HEK293T (cell line): ENCODE data around the gene CBFA2T3.

Experiments used
- CTCF ChIA-PET: fragments of 350-600 bp; formaldehyde crosslinking; extraction: SDS; loops from one replicate; lab custom pipeline; 2021; ENCODE audit warnings: antibody characterized with exemption, inconsistent platforms; lab: Yijun Ruan, JAX
- POLR2A ChIA-PET: fragments of 350-600 bp; formaldehyde crosslinking; extraction: SDS; loops from one replicate; lab custom pipeline; 2020; ENCODE audit warnings: antibody characterized with exemption, inconsistent platforms; lab: Yijun Ruan, JAX
- DNase-seq: peaks from one replicate; pipeline ENCODE4 v3.0.0; 2012; ENCODE audit warnings: mixed read lengths; ENCODE audit errors: extremely low spot score
- ARNT ChIP-seq: fragments of 450-650 bp; IDR thresholded peaks from 2 replicates; pipeline ENCODE4 v1.6.1; 2017; ENCODE audit warnings: mild to moderate bottlenecking
- BHLHE40 ChIP-seq: fragments of 450-650 bp; IDR thresholded peaks from 2 replicates; pipeline ENCODE4 v1.6.1; 2016; ENCODE audit warnings: mild to moderate bottlenecking, moderate library complexity, borderline replicate concordance
- CTBP1 ChIP-seq: fragments of 450-650 bp; IDR thresholded peaks from 2 replicates; pipeline ENCODE4 v1.6.1; 2016; ENCODE audit warnings: borderline replicate concordance
- ELF4 ChIP-seq: fragments of 450-650 bp; IDR thresholded peaks from 2 replicates; pipeline ENCODE4 v1.6.1; 2017; ENCODE audit warnings: antibody characterized with exemption
- FOXA1 ChIP-seq: fragments of 450-650 bp; IDR thresholded peaks from 2 replicates; pipeline ENCODE4 v1.6.1; 2016; ENCODE audit warnings: mild to moderate bottlenecking
- FOXK2 ChIP-seq: fragments of 450-650 bp; IDR thresholded peaks from 2 replicates; pipeline ENCODE4 v1.6.1; 2016; ENCODE audit warnings: mild to moderate bottlenecking
- FOXM1 ChIP-seq: fragments of 450-650 bp; IDR thresholded peaks from 2 replicates; pipeline ENCODE4 v1.6.1; 2017; ENCODE audit warnings: mild to moderate bottlenecking, borderline replicate concordance
- HDGF ChIP-seq: fragments of 450-650 bp; IDR thresholded peaks from 2 replicates; pipeline ENCODE4 v1.6.1; 2017; ENCODE audit warnings: antibody characterized with exemption, borderline replicate concordance
- L3MBTL2 ChIP-seq: fragments of 450-650 bp; conservative IDR thresholded peaks from 2 replicates; pipeline ENCODE4 v1.6.1; 2016; ENCODE audit warnings: mild to moderate bottlenecking
- LEF1 ChIP-seq: fragments of 450-650 bp; IDR thresholded peaks from 2 replicates; pipeline ENCODE4 v1.6.1; 2017; ENCODE audit warnings: mild to moderate bottlenecking, borderline replicate concordance
- NFRKB ChIP-seq: fragments of 450-650 bp; IDR thresholded peaks from 2 replicates; pipeline ENCODE4 v1.6.1; 2016; ENCODE audit warnings: mild to moderate bottlenecking, moderate library complexity
- SP1 ChIP-seq: fragments of 450-650 bp; IDR thresholded peaks from 2 replicates; pipeline ENCODE4 v1.6.1; 2017
- SUZ12 ChIP-seq: fragments of 450-650 bp; IDR thresholded peaks from 2 replicates; pipeline ENCODE4 v1.6.1; 2016; ENCODE audit warnings: mild to moderate bottlenecking
- TARDBP ChIP-seq: fragments of 450-650 bp; IDR thresholded peaks from 2 replicates; pipeline ENCODE4 v1.6.1; 2016
- ZNF384 ChIP-seq: fragments of 450-650 bp; IDR thresholded peaks from 2 replicates; pipeline ENCODE4 v1.6.1; 2016
- TF ChIP-seq, protein P1 (sequence below): fragments of 450-650 bp; IDR thresholded peaks from 2 replicates; pipeline ENCODE4 v1.6.1; 2016

Gene CBFA2T3

DNA sequence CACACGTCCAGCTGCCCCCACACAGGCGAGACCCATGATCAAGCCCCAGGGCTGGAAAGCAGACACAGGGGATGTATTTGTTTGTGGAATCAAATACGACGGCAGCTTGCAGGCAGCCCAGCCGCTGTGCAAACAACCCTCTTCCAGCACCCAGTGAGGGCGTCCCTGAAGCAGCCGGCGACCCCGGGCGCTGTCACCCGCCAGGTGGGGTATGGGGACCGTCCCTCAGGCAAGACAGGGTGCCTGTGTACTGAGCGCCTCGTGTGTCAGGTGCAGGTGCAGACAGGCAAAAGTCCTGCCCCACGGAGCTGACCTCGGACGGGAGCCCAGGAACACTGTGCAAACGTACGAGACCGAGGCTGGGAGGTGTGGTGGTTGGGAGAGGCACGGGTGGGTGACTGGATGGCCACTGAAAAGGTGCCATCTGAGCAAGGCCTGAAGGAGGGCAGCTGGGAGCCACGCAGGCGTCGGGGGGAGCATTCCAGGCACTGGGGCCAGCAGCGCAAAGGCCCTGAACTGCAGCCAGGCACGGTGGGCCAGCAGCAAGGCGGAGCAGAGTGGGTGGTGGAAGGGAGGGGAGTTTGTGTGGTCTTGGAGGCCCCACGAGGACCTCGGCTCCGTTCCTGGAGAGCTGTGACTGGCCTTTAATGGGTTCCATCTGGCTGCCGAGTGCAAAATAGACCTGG lies 48.5 kb downstream of the CBFA2T3 start:
- no peak for DNase-seq
- TF ChIP-seq HDGF (no peak), ARNT (no peak), ZNF384 (no peak), CTBP1 (no peak), FOXK2 (no peak), BHLHE40 (no peak), SUZ12 (no peak), SP1 (no peak), L3MBTL2 (no peak)
- CTCF ChIA-PET, result no interaction called here
- POLR2A ChIA-PET, result no interaction called here

DNA sequence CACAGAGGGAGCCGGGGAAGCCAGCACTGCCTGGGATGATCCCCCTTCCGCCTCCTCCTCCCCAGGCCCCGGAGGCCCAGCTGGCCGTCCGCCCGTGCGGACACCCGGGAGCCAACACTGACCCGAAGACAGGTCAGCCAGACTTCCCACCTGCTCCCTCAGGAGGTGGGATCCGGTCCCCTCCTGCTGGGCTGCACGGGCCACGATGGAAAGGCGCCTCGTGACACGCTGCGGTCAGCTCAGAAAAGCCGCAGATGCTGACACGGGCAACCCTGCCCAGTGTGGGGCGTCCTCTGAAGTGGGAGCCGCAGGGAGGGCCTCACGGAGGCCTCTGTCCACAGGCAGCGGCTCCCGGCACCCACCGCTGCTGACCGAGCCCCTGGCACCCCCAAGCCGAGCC lies 49.3 kb downstream of the CBFA2T3 start:
- ChIA-PET CTCF (no interaction called here), POLR2A (no interaction called here)
- no peak for DNase-seq
- TF ChIP-seq FOXM1 (no peak), SP1 (no peak), FOXK2 (no peak), NFRKB (no peak), ZNF384 (no peak), ARNT (no peak), LEF1 (no peak), FOXA1 (no peak), SUZ12 (no peak), ELF4 (no peak), L3MBTL2 (no peak), HDGF (no peak), TARDBP (no peak), BHLHE40 (no peak), CTBP1 (no peak)
- TF ChIP-seq, protein P1, sequence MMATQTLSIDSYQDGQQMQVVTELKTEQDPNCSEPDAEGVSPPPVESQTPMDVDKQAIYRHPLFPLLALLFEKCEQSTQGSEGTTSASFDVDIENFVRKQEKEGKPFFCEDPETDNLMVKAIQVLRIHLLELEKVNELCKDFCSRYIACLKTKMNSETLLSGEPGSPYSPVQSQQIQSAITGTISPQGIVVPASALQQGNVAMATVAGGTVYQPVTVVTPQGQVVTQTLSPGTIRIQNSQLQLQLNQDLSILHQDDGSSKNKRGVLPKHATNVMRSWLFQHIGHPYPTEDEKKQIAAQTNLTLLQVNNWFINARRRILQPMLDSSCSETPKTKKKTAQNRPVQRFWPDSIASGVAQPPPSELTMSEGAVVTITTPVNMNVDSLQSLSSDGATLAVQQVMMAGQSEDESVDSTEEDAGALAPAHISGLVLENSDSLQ, result no peak

DNA sequence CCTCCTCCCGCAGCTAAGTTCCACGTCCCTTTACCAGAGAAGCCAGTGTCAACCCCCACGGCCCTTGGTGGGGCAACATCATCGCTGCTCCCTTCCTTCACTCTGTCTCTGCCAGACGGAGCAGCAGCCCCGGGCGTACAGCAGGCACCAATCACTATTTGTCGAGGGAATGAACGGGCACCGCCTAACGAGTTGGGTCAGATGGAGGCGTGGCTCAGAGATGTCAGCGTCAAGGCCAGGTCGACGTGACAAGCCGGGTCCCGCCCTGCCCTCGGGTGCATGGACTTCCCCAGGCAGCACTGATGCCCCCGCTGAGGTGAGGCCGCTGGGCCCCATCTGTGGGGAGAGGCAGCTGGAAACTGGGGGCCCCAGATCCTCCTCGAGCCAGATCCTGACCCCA lies 50.0 kb downstream of the CBFA2T3 start:
- TF ChIP-seq LEF1, result no peak
- TF ChIP-seq BHLHE40, result no peak
- TF ChIP-seq SUZ12, result no peak
- TF ChIP-seq ELF4, result no peak
- TF ChIP-seq HDGF, result no peak
- TF ChIP-seq NFRKB, result no peak
- no peak for TF ChIP-seq TARDBP
- no peak for TF ChIP-seq FOXK2
- no peak for TF ChIP-seq SP1
- TF ChIP-seq, protein P1, result no peak
- TF ChIP-seq ARNT, result no peak
- TF ChIP-seq FOXM1, result no peak
- no peak for TF ChIP-seq L3MBTL2
- TF ChIP-seq FOXA1, result no peak
- TF ChIP-seq CTBP1, result no peak
- no peak for TF ChIP-seq ZNF384
- no peak for DNase-seq
- ChIA-PET POLR2A (no interaction called here), CTCF (no interaction called here)

DNA sequence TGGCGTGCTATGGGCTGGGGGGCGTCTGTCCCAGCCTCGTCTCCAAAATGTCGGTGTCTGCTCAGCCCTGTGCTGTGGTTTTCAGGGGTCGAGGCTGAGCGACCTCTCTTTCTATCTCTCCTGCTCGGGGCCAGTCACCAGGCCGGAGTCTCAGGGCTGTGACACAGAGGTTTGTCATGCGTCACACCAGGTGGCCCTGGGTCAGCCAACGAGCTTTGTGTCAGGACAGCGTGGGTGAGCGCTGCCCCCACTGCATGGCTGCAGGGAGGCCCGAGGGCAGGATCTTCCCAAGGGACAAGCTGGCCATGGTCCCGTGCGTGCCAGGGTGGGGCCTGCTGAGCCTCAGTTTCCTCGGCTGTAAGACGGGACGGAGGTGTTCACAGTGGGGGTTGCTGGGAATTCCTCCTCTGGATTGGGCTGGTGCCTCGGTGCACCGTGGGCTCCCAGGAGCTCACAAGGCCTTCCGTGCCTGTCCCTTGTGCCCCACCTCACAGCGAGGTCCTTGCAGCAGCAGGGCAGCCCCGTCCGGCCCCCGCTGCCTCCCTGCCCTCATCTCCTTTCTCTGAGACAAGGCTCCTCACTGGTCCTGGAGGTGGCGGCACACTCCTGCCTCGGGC lies 50.5 kb downstream of the CBFA2T3 start:
- CTCF ChIA-PET, result interaction anchor here (0.6 kb wide), 1 partner anchor 8 kb away, joined by 3 read pairs; no protein-coding TSS in a partner anchor
- POLR2A ChIA-PET, result no interaction called here
- DNase-seq, result no peak
- TF ChIP-seq FOXA1 (no peak), ELF4 (no peak), LEF1 (no peak), L3MBTL2 (no peak), CTBP1 (no peak), ZNF384 (no peak)

- ChIA-PET CTCF (interaction anchor here (0.6 kb wide), 1 partner anchor 7 kb away, joined by 3 read pairs; no protein-coding TSS in a partner anchor), POLR2A (no interaction called here)
- TF ChIP-seq BHLHE40 (no peak), SUZ12 (no peak), ZNF384 (no peak)
- no peak for DNase-seq
Measured at GRCh38 chr16:88925540-88925887, 51.5 kb downstream of the CBFA2T3 start.

DNA sequence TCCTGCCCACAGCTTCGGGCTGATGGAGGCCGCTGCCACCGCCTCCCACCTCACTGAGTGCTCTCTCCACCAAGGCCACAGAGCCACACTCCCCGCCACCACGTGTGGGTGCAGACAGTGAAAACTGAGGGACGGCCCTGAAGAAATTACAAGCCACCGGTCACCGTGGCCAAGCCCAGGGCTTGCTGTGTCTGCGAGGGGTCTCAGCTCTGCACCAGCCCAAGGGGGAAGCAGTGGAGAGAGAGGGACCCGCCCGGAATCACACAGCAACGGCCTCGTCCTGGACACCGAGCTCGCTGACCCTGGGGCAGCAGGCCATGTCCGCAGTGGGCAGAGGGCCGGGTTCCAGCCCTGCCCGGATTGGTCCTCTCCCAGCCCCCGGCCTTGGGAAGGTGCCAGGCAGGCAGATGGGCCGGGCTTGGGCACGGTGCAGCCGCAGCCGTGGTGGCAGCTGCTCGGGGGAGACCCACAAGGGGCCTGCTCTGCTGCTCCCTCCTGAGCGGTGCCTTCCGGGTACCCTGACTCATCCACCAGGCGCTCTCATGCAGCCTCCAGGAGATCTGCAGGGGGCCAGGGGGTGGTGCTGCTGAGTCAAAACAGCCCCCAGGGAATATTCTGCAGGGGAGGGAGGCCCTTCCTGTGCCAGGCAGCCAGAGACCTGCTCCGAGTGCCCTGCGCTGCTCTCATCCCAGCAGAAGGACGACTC lies 52.0 kb downstream of the CBFA2T3 start:
- TF ChIP-seq, protein P1, result no peak
- no peak for TF ChIP-seq ELF4
- no peak for TF ChIP-seq L3MBTL2
- no peak for TF ChIP-seq SUZ12
- no peak for TF ChIP-seq FOXM1
- TF ChIP-seq TARDBP, result no peak
- TF ChIP-seq LEF1, result no peak
- POLR2A ChIA-PET, result no interaction called here
- CTCF ChIA-PET, result no interaction called here
- peak; percentile 68 for DNase-seq
